ENCODE results near the gene MMP25. TPM values are rescaled to one million over a fixed set of nuclear protein-coding genes. Genes with fewer than 3 reads are reported as not detected.

The MMP25 gene
- total RNA-seq, 1 experiment from 2014 or later = 0.80 TPM

DNA sequence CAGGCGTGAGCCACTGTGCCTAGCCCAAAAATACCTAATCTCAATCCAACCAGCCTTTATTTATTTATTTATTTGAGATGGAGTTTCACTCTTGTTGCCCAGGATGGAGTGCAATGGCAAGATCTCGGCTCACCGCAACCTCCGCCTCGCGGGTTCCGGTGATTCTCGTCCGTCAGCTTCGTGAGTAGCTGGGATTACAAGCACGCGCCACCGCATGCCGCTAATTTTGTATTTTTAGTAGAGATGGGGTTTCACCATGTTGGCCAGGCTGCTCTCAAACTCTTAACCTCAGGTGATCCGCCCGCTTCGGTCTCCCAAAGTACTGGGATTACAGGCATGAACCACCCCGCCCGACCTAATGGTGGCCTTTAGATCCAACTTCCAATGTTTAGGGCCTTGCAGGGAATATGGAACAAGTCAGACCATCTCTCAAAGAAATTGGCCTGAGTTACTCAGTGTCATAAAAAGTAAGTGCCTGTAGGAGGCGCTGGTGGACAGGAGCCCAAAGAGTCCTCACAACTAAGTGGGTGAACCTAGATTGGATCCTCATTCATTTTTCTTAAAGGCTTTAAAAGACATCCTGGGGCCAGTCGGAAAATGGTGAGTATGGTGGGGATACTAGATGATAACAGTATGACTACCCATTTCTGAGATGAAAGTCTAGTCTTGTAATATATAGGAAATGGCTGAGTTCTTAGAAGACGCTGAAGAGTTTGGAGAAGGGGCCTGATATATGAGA is 48.1 kb downstream of the MMP25 start:
- Histone ChIP-seq H3K27ac (ENCODE audit: low read depth, low read length, poor library complexity, severe bottlenecking) (no peak overlapping the region), H3K27me3 (replicated peaks; ENCODE audit: insufficient read depth, low read depth, low read length, poor library complexity) (no peaks in the 10 kb centered on the region), H3K36me3 (ENCODE audit: insufficient read depth, low read length, poor library complexity, severe bottlenecking) (no peaks in the 10 kb centered on the region), H3K4me3 (ENCODE audit: low read depth, low read length, poor library complexity, severe bottlenecking) (no peak overlapping the region), H3K9me3 (ENCODE audit: low read depth, low read length, poor library complexity, severe bottlenecking) (no peaks in the 10 kb centered on the region), H3K4me1 (ENCODE audit: insufficient read depth, low read length, poor library complexity, severe bottlenecking) (no peaks in the 10 kb centered on the region)
- TF ChIP-seq, protein P1, sequence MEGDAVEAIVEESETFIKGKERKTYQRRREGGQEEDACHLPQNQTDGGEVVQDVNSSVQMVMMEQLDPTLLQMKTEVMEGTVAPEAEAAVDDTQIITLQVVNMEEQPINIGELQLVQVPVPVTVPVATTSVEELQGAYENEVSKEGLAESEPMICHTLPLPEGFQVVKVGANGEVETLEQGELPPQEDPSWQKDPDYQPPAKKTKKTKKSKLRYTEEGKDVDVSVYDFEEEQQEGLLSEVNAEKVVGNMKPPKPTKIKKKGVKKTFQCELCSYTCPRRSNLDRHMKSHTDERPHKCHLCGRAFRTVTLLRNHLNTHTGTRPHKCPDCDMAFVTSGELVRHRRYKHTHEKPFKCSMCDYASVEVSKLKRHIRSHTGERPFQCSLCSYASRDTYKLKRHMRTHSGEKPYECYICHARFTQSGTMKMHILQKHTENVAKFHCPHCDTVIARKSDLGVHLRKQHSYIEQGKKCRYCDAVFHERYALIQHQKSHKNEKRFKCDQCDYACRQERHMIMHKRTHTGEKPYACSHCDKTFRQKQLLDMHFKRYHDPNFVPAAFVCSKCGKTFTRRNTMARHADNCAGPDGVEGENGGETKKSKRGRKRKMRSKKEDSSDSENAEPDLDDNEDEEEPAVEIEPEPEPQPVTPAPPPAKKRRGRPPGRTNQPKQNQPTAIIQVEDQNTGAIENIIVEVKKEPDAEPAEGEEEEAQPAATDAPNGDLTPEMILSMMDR (conservative IDR thresholded peaks at IDR 0.05; ENCODE audit: low read depth, low read length) = peak; percentile 81
- TF ChIP-seq EZH2 (IDR thresholded peaks at IDR 0.05; ENCODE audit: borderline replicate concordance, low read depth, low read length, poor library complexity, severe bottlenecking) = no peak
- CTCF ChIA-PET = no interaction called here
- POLR2A ChIA-PET (ENCODE audit: low non-redundant PET) = no interaction called here
- BruUV-seq (replicated peaks) = no TSS peak
- peak; percentile 74 for DNase-seq (ENCODE audit: low spot score)
- intact Hi-C loops (cut with micrococcal nuclease; ENCODE audit: unreplicated experiment) = no loop called here

DNA sequence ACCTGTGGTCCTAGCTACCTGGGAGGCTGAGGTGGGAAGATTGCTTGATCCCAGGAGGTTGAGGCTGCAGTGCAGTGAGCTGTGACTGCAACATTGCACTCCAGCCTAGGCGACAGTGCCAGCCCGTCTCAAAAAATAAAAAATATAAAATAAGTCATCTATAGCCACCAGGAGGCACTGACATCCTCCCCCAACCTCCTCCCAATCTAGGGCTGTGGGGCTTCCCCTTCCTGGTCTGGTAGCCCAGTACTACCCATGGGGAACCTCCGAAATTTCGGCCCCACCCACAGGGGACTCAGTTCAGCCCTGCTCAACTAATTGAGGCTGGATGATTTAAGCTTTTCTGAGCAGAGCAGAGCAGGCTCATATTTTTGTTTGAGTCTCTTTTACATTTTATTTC is 49.5 kb downstream of the MMP25 start:
- Histone ChIP-seq H3K4me3 (ENCODE audit: low read depth, low read length, poor library complexity, severe bottlenecking) (no peak overlapping the region), H3K4me1 (ENCODE audit: insufficient read depth, low read length, poor library complexity, severe bottlenecking) (peaks cover 12% of the 10 kb centered on the region), H3K36me3 (ENCODE audit: insufficient read depth, low read length, poor library complexity, severe bottlenecking) (no peaks in the 10 kb centered on the region), H3K27me3 (replicated peaks; ENCODE audit: insufficient read depth, low read depth, low read length, poor library complexity) (no peaks in the 10 kb centered on the region), H3K9me3 (ENCODE audit: low read depth, low read length, poor library complexity, severe bottlenecking) (no peaks in the 10 kb centered on the region), H3K27ac (ENCODE audit: low read depth, low read length, poor library complexity, severe bottlenecking) (no peak overlapping the region)
- ChIA-PET POLR2A (ENCODE audit: low non-redundant PET) (no interaction called here), CTCF (interaction anchor here (0.7 to 1.2 kb wide), 2 partner anchors 33 to 1144 kb away, joined by 4 to 7 read pairs; no protein-coding TSS in a partner anchor)
- BruUV-seq (replicated peaks) = no TSS peak
- intact Hi-C loops (cut with micrococcal nuclease; ENCODE audit: unreplicated experiment) = no loop called here
- peak; percentile 63 for DNase-seq (ENCODE audit: low spot score)
- TF ChIP-seq, protein P1 (conservative IDR thresholded peaks at IDR 0.05; ENCODE audit: low read depth, low read length) = peak; percentile 44
- no peak for TF ChIP-seq EZH2 (IDR thresholded peaks at IDR 0.05; ENCODE audit: borderline replicate concordance, low read depth, low read length, poor library complexity, severe bottlenecking)

DNA sequence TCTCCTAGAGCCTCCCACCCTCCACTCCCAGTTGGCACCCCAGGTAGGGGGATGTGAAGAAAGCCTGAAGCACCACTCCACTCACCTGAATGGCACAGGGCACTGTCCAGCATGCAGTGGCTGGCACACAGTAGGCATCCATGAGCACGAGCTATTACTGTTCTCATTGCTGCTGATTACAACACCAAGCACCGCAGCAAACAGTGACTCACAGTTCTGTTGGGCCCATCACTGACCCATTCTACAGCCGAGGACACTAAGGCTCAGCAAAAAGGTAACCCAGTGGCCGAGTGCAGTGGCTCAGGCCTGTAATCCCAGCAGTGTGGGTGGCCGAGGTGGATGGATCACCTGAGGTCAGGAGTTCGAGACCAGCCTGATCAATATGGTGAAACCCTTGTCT is 50.0 kb downstream of the MMP25 start:
- ChIA-PET POLR2A (ENCODE audit: low non-redundant PET) (no interaction called here), CTCF (interaction anchor here (0.7 to 1.2 kb wide), 2 partner anchors 33 to 1145 kb away, joined by 4 to 7 read pairs; no protein-coding TSS in a partner anchor)
- intact Hi-C loops (cut with micrococcal nuclease; ENCODE audit: unreplicated experiment) = no loop called here
- H3K4me3 ChIP-seq (ENCODE audit: low read depth, low read length, poor library complexity, severe bottlenecking) = no peak overlapping the region
- H3K9me3 ChIP-seq (ENCODE audit: low read depth, low read length, poor library complexity, severe bottlenecking) = no peaks in the 10 kb centered on the region
- no peaks in the 10 kb centered on the region for H3K36me3 ChIP-seq (ENCODE audit: insufficient read depth, low read length, poor library complexity, severe bottlenecking)
- H3K27ac ChIP-seq (ENCODE audit: low read depth, low read length, poor library complexity, severe bottlenecking) = no peak overlapping the region
- H3K4me1 ChIP-seq (ENCODE audit: insufficient read depth, low read length, poor library complexity, severe bottlenecking) = peaks cover 14% of the 10 kb centered on the region
- TF ChIP-seq, protein P1 (conservative IDR thresholded peaks at IDR 0.05; ENCODE audit: low read depth, low read length) = no peak
- TF ChIP-seq EZH2 (IDR thresholded peaks at IDR 0.05; ENCODE audit: borderline replicate concordance, low read depth, low read length, poor library complexity, severe bottlenecking) = no peak
- DNase-seq (ENCODE audit: low spot score) = no peak
- BruUV-seq (replicated peaks) = no TSS peak
- no peaks in the 10 kb centered on the region for H3K27me3 ChIP-seq (replicated peaks; ENCODE audit: insufficient read depth, low read depth, low read length, poor library complexity)

All from A673 (cell line).